Left forelimb (tissue), 1 donor: ENCODE results near the gene OTUD3.
"Not testable (repeated sequence)": the region's sequence is repeated elsewhere in the genome, so short reads cannot be mapped to it uniquely, and the experiment has no call there.

Source experiments
- DNase-seq: peaks from one replicate; pipeline ENCODE4 v3.0.0-alpha.2; 2018; ENCODE audit warnings: low spot score

The OTUD3 gene

DNA sequence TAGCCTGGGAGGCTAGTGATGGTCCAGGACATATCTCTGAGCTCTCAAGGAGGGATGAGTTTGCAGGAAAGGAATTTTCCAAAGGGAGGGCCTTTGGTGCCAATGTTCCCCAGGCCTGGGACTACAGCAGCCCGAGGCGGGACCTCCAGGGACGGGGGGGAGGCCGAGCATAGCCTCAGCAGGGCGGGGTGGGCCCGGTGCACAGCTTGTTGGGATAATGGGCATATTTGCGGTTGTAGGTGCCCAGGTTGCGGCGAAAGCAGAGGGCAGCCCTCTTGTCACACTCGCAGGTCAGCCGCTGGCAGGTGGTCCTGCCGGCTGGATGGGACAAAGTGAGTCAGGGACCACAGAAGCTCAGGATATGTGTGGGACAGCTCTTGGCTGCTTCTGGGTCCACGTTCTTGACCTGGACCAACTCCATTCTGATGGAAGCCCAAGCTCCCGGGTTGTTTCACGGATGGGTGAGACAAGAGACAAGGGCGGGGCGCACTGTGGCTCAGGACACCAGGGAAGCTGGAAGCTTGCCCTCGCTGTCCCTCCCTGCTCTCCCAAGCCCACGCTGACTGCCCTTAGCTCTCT is 38.0 kb downstream of the OTUD3 start:
- no peak for DNase-seq

GRCh38 chr1:19921310-19921709 is 39.1 kb downstream of the OTUD3 start:
- DNase-seq, result no peak

- no peak for DNase-seq
Observed at GRCh38 chr1:19922015-19922688, 40.0 kb downstream of the OTUD3 start.

GRCh38 chr1:19923137-19923952 is 41.1 kb downstream of the OTUD3 start, which contains the start of gene PLA2G2E:
TSS of gene PLA2G2E (minus strand) at chr1:19923617. CDS start at chr1:19923559, 58 bp downstream.
- DNase-seq, result no peak

DNA sequence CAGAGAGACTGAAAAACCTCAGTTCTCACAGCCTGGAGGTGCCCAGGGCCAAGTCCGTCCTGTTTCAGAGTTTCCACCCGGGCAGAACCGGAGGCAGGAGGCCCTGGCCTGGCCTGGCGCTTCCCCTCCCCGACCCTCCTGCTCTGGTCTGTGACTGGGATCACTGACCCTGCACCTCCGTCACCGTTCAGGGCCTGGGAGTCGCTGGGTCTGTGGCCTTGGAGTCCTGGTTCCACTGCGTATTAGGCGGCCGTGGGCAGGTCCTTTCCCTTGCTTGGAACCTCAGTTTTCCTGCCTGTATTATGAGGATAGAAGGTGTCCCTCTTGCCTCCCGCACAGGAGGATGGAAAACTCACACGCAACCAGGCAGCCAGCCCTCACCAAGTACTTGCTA is 41.8 kb downstream of the OTUD3 start:
- no peak for DNase-seq

DNA sequence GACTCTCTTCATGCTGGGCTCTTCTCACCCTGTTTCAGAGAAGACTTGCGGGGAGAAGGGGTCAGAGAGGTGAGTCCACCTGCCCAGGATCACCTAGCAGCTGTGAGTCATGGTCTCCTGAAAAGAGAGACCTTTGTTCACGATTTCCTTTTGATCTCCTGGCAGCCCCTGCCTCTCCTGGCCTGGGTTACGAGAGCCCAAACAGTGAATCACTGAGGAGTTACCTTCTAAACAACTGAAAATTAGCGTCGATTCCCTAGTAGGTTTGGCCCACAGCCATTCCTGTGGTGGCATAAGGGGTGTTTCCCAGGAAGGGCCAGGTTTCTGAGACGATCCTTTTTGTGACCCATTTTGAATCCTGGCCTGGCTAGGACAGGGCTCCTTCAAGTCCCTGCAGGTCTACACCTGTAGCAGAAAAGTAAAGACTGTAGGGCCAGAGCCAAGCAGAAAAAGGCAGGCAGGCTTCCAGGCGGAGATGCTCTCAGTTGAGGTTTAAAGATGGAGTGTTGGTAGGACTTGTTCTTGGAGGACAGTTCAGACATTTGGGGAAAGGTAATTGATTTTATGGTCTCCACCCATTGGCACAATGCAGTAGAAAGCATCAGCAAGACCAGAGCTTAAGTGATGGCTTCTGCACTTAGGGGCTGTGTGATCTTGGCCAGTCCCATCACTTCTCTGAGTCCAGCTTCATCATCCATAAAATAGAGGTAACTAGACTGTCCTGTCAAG is 43.3 kb downstream of the OTUD3 start:
- DNase-seq, result no peak

DNA sequence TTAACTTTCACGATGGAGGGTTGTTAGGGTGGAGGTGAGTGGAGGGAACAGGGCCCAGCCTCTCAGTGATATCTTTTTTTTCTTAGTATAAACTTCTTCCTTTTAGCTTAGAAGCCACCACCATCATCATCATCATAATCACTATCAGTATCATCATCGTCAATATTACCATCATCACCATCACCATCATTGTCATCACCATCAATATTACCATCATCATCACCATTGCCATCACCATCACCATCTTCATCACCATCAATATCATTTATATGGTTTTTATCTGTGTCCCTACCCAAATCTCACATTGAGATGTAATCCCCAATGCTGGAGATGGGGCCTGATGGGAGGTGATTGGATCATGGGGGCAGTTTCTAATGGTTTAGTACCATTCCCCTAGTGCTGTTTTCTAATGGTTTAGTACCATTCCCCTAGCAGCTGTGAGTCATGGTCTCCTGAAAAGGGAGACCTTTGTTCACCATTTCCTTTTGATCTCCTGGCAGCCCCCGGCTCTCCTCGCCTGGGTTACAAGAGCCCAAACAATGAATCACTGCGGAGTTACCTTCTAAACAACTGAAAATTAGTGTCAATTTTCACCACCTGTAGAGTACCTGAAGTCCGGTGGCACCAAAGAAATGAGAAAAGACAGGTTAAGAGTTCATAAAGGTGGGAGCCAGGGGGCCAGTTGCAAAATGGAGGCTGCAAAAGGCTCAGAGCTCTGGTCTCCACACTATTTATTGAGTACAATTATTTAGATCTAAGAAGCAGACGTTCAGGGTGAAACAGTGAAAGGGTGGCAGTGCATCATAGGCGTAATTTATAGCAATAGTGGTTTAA is 44.3 kb downstream of the OTUD3 start:
- DNase-seq, result no peak

GRCh38 chr1:19927130-19927421 is 44.9 kb downstream of the OTUD3 start:
- DNase-seq, result not testable (repeated sequence)

DNA sequence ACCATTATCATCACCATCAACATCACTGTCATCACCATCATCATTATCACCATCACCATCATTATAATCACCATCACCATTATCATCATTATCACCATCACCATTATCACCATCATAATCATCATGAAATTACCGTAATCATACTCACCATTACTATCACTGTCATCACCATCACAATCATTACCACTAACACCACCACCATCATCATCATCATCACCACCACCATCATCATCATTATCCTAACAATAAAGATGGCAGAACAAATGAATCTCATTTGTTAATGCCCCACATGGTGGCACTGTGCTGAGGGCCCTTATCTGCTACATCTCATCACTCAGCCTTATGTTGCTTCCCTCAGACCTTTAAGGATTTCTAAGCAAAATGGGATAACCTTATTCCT is 50.7 kb downstream of the OTUD3 start:
- no peak for DNase-seq

DNA sequence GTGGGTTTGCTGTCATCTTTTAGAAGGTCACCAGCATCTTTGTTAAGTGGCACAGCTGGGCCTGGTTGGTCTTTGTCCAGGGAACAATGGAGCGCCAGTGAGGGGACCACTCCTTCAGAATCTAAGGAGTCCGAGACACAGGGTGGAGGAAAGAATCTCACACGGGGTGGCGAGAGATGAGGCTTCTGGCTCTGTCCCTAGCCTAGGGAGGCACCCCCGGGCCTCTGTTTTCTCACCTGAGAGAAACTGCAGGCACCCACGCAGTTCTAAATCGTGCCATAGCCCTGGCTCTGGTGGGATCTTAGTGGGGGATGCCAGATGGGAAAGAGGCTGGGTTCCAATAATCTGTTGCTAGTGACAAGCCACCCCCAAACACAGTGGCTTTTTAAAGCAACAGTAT is 52.1 kb downstream of the OTUD3 start:
- DNase-seq, result no peak

- DNase-seq, result no peak
Observed at GRCh38 chr1:19936061-19936750, 54.0 kb downstream of the OTUD3 start.

DNA sequence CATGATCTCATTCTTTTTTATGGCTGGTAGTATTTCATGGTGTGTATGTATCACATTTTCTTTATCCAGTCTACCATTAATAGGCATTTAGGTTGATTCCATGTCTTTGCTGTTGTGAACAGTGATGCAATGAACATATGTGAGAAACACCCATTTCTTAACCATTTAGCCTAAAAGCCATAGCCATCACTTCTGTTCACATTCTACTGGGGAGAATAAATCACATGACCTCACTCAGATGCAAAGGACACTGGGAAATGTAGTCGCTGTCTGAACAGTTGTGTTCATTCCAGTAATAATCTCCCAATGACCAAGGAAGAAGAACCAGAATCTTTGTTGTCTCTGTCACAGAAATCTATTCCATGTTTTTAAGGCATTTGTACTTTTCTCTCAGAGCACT is 56.3 kb downstream of the OTUD3 start:
- DNase-seq, result no peak

DNA sequence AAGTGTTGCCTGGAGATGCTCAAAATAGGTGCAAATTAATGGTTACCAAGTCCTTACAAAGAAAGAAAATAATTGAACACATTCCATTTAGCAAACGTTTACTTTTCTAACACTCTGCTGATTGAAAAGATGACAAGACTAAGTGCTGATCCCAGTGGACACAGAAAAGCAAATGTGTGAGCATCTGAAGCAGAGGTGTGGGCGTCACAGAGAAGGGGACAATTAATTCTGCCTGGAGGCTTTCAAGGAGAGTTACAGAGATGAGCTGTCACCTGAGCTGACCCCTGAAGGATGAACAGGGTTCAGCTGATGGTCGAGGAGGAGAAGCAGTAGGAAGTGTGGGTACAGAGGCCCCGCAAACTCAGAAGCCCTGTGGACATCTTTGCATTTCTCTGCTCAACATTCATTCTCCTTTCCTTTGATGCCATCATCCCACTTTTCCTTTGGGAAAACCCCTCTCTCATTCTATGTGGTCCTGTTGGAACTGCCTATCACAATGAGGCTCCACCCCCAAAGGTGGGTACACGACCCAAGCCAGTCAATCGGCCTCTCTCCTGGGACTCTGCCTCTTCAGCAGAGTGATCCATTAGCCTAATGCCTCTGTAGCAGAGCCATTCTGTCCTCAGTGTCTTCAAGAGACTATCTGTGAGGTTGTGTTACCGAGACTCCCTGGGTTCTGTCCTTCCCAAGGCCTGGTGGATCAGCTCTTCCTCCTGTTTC is 58.5 kb downstream of the OTUD3 start:
- no peak for DNase-seq

GRCh38 chr1:19941206-19941568 is 59.0 kb downstream of the OTUD3 start:
- DNase-seq, result no peak

- DNase-seq, result no peak
Observed at GRCh38 chr1:19942088-19942487, 59.9 kb downstream of the OTUD3 start.

DNA sequence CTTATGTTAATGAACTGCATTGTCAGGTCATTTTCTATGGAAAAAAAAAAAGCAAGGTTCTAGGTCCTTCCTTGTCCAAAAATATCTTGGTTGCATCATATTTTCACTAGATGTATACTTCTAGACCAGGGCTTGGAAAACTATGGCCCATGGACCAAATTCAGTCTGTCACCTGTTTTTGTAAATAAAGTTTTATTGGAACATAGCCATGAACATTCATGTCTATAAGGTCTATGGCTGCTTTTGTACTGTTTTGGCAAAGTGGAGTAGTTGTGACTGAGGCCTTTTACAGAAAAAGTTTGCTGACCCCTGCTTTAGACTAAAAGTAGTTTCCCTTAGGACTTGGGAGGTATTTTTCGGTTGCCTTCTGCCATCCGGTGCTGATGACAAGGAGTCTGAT is 60.5 kb downstream of the OTUD3 start:
- DNase-seq, result no peak

- no peak for DNase-seq
Observed at GRCh38 chr1:19945914-19946313, 63.7 kb downstream of the OTUD3 start.

GRCh38 chr1:19946331-19946751 is 64.1 kb downstream of the OTUD3 start:
- no peak for DNase-seq

- no peak for DNase-seq
Observed at GRCh38 chr1:19946971-19947370, 64.8 kb downstream of the OTUD3 start.

- DNase-seq, result no peak
Observed at GRCh38 chr1:19949016-19949415, 66.8 kb downstream of the OTUD3 start.

- no peak for DNase-seq
Observed at GRCh38 chr1:19954059-19954458, 71.9 kb downstream of the OTUD3 start.
